ENCODE measurements around the gene PLBD2.

DNA sequence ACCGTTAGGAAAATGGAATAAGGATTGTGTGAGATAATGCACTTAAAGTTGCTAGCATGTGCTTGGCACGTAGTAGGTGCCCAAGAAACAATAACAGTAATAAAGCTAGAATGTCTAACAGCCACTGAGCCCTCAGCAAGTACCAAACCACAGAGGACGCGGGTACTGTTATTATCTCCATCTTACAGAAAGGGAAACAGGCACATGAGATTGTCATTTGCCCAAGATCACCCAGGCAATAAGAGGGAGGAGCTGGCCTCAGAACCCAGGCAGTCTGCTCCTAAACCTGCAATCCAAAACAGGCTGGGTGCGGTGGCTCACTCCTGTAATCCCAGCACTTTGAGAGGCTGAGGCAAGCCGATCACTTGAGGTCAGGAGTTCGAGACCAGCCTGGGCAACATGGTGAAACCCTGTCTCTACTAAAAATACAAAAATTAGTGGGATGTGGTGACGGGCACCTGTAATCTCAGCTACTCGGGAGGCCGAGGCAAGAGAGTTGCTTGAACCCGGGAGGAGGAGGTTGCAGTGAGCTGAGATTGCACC lies 50.4 kb downstream of the PLBD2 start:
- TF ChIP-seq, protein P1, sequence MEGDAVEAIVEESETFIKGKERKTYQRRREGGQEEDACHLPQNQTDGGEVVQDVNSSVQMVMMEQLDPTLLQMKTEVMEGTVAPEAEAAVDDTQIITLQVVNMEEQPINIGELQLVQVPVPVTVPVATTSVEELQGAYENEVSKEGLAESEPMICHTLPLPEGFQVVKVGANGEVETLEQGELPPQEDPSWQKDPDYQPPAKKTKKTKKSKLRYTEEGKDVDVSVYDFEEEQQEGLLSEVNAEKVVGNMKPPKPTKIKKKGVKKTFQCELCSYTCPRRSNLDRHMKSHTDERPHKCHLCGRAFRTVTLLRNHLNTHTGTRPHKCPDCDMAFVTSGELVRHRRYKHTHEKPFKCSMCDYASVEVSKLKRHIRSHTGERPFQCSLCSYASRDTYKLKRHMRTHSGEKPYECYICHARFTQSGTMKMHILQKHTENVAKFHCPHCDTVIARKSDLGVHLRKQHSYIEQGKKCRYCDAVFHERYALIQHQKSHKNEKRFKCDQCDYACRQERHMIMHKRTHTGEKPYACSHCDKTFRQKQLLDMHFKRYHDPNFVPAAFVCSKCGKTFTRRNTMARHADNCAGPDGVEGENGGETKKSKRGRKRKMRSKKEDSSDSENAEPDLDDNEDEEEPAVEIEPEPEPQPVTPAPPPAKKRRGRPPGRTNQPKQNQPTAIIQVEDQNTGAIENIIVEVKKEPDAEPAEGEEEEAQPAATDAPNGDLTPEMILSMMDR (conservative IDR thresholded peaks at IDR 0.05; ENCODE audit: low read length), result no peak
- TF ChIP-seq EZH2phosphoT487 (IDR thresholded peaks at IDR 0.05; ENCODE audit: borderline replicate concordance, low read depth, low read length), result no peak

Measured in OCI-LY7 (cell line).